Body of pancreas (tissue), 4 donors: Measurements from ENCODE around the gene SLC18A2. TPM values are rescaled to one million over a fixed set of nuclear protein-coding genes. Genes with fewer than 3 reads are reported as not detected.

Experiments used
- ATAC-seq: fragments of 150-250 bp; one replicate; pipeline ENCODE4 v1.9.1; 2016
- DNase-seq, 4 donors: peaks; one replicate each; pipeline ENCODE4 v3.0.0-alpha.2; 2019
- H3K27ac ChIP-seq, 4 donors: fragments of 200-600 bp; sonication (generic); 1 replicate in 3 of 4; 2 replicates in 1 of 4; pipeline versions ENCODE4 v1.5.1 to v1.6.1; 2016 to 2019; ENCODE audit warnings: mild to moderate bottlenecking in 1 of 4, mixed read lengths in 1 of 4, moderate library complexity in 1 of 4
- H3K27me3 ChIP-seq, 2 donors: fragments of 200-600 bp; sonication (generic); one replicate each; pipeline ENCODE4 v1.6.0; 2016; ENCODE audit warnings: mild to moderate bottlenecking in 1 of 2
- H3K36me3 ChIP-seq, 2 donors: fragments of 200-600 bp; sonication (generic); replicated peaks in 1 of 2; 2 replicates each; pipeline ENCODE4 v1.5.1; 2016; ENCODE audit warnings: low read depth in 2 of 2; ENCODE audit not compliant: insufficient read depth in 1 of 2
- H3K4me1 ChIP-seq: fragments of 200-600 bp; sonication (generic); one replicate; pipeline ENCODE4 v1.6.0; 2016
- H3K4me3 ChIP-seq, 2 donors: fragments of 200-600 bp; sonication (generic); 1 replicate in 1 of 2; 2 replicates in 1 of 2; pipeline ENCODE4 v1.5.1; 2016 to 2019
- H3K9me3 ChIP-seq, 3 donors: fragments of 200-600 bp; sonication (generic); 1 replicate in 2 of 3; 2 replicates in 1 of 3; pipeline ENCODE4 v1.5.1; 2016
- POLR2A ChIP-seq, 3 donors: fragments of 450-650 bp; IDR thresholded peaks; one replicate each; pipeline ENCODE4 v1.6.1; 2016; ENCODE audit warnings: antibody characterized with exemption in 3 of 3, mild to moderate bottlenecking in 2 of 3
- WGBS, 2 donors: methylation state at CpG; one replicate each; pipeline ENCODE4 v1.1.5; 2017; 5-methylcytosine and 5-hydroxymethylcytosine counted together
- intact Hi-C: fragments of 100-400 bp; cut with DNase I; formaldehyde crosslinking; loops from one replicate; pipeline ENCODE4 v1.15.1; 2023
- total RNA-seq, 2 donors: library from RNA; depleted of rRNA; stranded (reverse); fragments of >200 nt; gene quantifications; one replicate each; pipeline ENCODE4 v1.1.0, GENCODE V29; 2016
- TF ChIP-seq, protein P1 (sequence below), 7 experiments: fragments of 450-650 bp in 4 of 7; fragments of 200-600 bp in 3 of 7; sonication (generic) in 3 of 7; IDR thresholded peaks; one replicate each; pipeline ENCODE4 v1.5.1; 2016 to 2019; ENCODE audit warnings: antibody characterized with exemption in 7 of 7

Gene SLC18A2
- total RNA-seq, 2 donors from 2014 or later, result 1.6 to 2.3 TPM

DNA sequence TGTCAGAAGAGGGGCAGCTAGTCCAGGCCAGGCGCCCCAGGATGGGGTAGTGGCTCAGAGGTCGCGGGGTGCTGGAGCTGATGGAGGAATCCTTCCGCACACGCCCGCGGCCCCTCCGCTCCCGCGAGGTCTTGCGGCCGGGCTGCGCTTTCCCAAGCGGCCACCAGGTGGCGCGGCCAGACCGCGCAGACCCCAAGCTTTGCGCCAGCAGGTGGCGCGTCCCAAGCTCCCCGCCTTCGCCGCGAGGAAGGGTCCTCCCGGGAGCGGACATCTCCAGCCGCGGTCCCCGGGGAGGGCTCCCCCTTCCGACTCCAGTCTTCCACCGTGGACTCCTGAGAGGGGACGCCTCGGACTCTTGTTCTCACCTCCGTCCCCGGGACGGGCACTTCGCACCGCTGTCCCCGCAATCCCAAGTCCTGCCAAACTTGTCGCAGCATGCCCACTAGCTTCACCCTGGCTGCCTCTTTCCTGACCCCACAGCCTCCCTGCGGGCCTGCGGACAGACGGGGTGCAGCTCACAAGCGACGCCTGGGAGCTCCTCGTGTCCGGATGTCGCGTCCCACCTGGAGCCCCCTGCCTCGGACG lies 24.2 kb upstream of the SLC18A2 start:
- TF ChIP-seq, protein P1, sequence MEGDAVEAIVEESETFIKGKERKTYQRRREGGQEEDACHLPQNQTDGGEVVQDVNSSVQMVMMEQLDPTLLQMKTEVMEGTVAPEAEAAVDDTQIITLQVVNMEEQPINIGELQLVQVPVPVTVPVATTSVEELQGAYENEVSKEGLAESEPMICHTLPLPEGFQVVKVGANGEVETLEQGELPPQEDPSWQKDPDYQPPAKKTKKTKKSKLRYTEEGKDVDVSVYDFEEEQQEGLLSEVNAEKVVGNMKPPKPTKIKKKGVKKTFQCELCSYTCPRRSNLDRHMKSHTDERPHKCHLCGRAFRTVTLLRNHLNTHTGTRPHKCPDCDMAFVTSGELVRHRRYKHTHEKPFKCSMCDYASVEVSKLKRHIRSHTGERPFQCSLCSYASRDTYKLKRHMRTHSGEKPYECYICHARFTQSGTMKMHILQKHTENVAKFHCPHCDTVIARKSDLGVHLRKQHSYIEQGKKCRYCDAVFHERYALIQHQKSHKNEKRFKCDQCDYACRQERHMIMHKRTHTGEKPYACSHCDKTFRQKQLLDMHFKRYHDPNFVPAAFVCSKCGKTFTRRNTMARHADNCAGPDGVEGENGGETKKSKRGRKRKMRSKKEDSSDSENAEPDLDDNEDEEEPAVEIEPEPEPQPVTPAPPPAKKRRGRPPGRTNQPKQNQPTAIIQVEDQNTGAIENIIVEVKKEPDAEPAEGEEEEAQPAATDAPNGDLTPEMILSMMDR (IDR thresholded peaks at IDR 0.05), result peak; percentile 100
- TF ChIP-seq POLR2A (IDR thresholded peaks at IDR 0.05), result no peak
- Histone ChIP-seq H3K27me3 (peaks cover 0 to 11% of the 10 kb centered on the region in 2 donors), H3K36me3 (no peaks in the 10 kb centered on the region), H3K4me1 (peaks cover 16% of the 10 kb centered on the region), H3K9me3 (no peaks in the 10 kb centered on the region), H3K27ac (no peak overlapping the region), H3K4me3 (peak overlapping the region in 1 of 2 donors; percentile 35)
- DNase-seq (peak; percentile 58 to 75 (median 74)), ATAC-seq (peak; percentile 87)
- intact Hi-C loops, result no loop called here
- 0 to 1% methylated on average over 21 to 50 of the region's 52 CpGs for WGBS, 2 donors

DNA sequence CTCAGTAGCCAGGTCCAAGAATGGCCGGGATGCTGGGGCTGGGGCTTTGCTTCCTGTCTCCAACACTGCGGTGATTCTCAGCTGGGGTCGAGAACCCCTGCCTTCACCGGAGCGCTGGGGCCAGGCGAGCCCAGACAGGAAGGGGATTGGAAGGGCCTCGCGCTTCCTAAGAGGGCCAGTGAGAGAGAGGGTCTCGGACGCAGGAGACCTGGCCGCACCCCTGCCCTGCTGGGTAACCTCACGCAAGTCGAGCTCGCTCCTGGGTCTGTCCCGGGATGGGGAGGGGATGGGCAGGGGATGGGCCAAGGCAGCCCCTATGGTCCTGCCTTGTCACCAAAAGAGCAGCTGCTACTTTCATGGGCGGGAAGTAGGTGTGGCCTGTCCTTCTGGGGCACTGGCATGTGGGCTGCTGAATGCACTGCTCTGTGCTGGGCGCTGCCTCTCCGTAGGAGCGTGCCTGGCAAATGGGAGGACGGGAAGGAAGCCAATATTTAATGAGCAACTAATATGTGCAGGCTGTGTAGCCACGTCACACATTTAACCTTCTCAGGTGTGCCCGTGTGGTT lies 23.6 kb upstream of the SLC18A2 start:
- peaks cover 16% of the 10 kb centered on the region for H3K4me1 ChIP-seq
- ATAC-seq (peak; percentile 28), DNase-seq (peak; percentile 25 to 49 (median 34))
- no peak overlapping the region for H3K27ac ChIP-seq
- WGBS, 2 donors, result 11 to 19% methylated on average over 15 to 22 of the region's 22 CpGs
- TF ChIP-seq POLR2A (IDR thresholded peaks at IDR 0.05), result no peak
- TF ChIP-seq, protein P1 (IDR thresholded peaks at IDR 0.05), result no peak
- peaks cover 0 to 11% of the 10 kb centered on the region in 2 donors for H3K27me3 ChIP-seq
- intact Hi-C loops, result no loop called here
- peak overlapping the region in 1 of 2 donors; percentile 35 for H3K4me3 ChIP-seq
- H3K9me3 ChIP-seq, result no peaks in the 10 kb centered on the region
- H3K36me3 ChIP-seq, result no peaks in the 10 kb centered on the region

DNA sequence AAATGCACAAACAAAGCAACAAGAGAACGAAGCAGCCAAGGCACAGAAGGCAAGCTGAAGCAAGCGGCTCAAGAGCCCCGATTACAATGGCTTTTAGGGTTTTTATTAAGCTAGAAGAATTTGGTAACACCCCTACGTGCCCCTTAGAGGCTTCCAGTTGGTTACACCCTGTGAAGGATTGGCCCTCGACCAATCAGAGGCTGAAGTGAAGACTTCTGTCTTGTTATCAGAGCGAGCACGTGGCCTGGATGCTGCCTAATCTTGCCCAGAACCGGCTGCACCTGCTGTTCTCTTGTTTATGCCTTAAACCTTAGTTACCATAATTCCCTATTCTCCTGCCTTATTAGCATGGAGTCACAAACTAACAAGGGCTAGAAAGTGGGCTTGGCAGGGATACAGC lies 22.3 kb upstream of the SLC18A2 start:
- no peaks in the 10 kb centered on the region for H3K9me3 ChIP-seq
- WGBS, 2 donors, result 61 to 68% methylated on average over 8 of the region's 8 CpGs
- no peak overlapping the region for H3K27ac ChIP-seq
- intact Hi-C loops, result no loop called here
- no peak for DNase-seq
- no peak for ATAC-seq
- TF ChIP-seq POLR2A (IDR thresholded peaks at IDR 0.05), result no peak
- TF ChIP-seq, protein P1 (IDR thresholded peaks at IDR 0.05), result no peak
- H3K27me3 ChIP-seq, result peaks cover 0 to 11% of the 10 kb centered on the region in 2 donors
- H3K4me3 ChIP-seq, result no peak overlapping the region
- H3K4me1 ChIP-seq, result peaks cover 16% of the 10 kb centered on the region
- H3K36me3 ChIP-seq, result no peaks in the 10 kb centered on the region

DNA sequence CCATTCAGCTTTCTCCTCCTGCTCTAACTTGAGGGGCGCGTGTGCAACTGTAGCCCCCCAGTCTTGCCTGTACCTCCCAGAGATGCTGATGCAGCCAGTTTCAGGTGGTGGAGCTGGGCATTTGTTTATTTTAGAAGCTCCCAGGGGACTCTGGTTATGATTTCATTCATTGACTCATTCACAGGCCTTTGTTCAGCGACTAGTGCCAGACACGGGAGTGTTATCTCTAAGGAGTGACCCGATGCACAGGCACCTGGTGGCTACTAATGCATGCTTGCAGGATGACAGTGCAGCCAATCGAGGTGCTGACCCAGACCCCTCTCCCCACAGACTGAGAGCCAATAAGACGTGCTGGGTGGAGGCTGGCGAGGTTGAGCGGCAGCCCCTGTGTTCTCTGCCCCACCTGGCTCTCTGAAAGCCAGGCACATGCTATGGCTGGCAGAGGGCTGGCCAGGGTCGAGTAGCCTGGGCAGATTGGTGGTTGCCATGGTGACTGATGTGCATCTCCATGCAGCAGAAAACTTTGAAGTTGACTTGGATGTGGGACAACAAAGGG lies 19.7 kb upstream of the SLC18A2 start:
- peaks cover 0 to 3% of the 10 kb centered on the region in 2 donors for H3K27me3 ChIP-seq
- intact Hi-C loops, result loop anchor here (5.0 kb wide), 1 partner anchor 96 kb away; no protein-coding TSS in a partner anchor
- no peak for DNase-seq
- no peak overlapping the region for H3K27ac ChIP-seq
- H3K4me3 ChIP-seq, result no peak overlapping the region
- TF ChIP-seq POLR2A (IDR thresholded peaks at IDR 0.05), result no peak
- TF ChIP-seq, protein P1 (IDR thresholded peaks at IDR 0.05), result no peak
- no peak for ATAC-seq
- H3K4me1 ChIP-seq, result peaks cover 12% of the 10 kb centered on the region
- no peaks in the 10 kb centered on the region for H3K36me3 ChIP-seq
- WGBS, 2 donors, result 29 to 57% methylated on average over 7 to 10 of the region's 10 CpGs
- no peaks in the 10 kb centered on the region for H3K9me3 ChIP-seq
